ENCODE results near the gene CDK2. TPM values are rescaled to one million over a fixed set of nuclear protein-coding genes. Genes with fewer than 3 reads are reported as not detected.

Gene CDK2
- total RNA-seq, 2 donors from 2014 or later, result 60.8 to 69.8 TPM

DNA sequence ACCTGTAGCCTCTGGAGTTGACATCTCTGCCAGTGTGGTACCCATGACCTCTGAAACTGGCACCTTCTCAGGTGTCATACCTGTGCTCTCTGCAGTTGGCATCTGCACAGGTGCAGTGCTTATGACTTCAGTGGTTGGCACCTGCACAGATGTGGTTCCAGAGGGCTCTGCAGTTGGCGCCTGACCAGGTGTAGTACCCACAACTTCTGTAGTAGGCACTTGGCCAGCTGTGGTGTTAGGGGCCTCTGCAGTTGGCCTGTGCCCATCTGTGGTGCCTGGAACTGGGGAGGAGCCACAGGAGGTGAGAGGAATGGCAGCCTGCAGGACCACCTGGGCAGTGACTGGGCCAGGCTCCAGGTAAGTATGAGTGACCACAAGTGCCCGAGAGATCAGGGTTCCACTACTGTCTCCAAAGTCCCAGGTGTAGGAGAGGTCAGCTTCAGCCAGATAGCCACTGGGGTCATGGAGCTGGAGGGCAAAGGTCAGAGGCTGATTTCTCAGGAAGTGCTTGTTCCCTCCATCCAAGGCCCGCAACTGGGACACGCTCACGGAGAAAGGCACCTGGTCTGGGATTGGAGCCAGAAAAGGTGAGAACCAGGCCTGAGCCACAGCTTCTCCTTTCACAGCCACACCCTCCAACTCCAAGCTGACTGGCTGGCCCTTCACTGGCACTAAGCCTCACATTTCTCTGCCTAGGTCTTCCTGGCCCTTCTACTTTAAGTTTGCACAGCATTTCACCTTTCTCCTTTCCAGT lies 9.3 kb upstream of the CDK2 start:
- Mint-ChIP-seq H3K4me1 (peaks cover 4% of the 10 kb centered on the region), H3K27me3 (ENCODE audit: insufficient read depth) (no peaks in the 10 kb centered on the region), H3K4me3 (no peak overlapping the region), H3K9me3 (no peaks in the 10 kb centered on the region), H3K27ac (no peak overlapping the region), H3K36me3 (ENCODE audit: low read depth) (no peaks in the 10 kb centered on the region)
- no peak overlapping the region for H3K9ac ChIP-seq (ENCODE audit: extremely low read depth, low read length, poor library complexity, severe bottlenecking)
- 86 to 93% methylated on average over 5 of the region's 5 CpGs for WGBS, 2 experiments (ENCODE audit: insufficient coverage in 1 of 2, insufficient read length in 1 of 2)
- DNase-seq, result no peak
- H3K9me3 ChIP-seq (ENCODE audit: control insufficient read depth, low read length), result no peaks in the 10 kb centered on the region
- no peak overlapping the region for H3K27ac ChIP-seq (ENCODE audit: low read depth, low read length)
- TF ChIP-seq, protein P1, sequence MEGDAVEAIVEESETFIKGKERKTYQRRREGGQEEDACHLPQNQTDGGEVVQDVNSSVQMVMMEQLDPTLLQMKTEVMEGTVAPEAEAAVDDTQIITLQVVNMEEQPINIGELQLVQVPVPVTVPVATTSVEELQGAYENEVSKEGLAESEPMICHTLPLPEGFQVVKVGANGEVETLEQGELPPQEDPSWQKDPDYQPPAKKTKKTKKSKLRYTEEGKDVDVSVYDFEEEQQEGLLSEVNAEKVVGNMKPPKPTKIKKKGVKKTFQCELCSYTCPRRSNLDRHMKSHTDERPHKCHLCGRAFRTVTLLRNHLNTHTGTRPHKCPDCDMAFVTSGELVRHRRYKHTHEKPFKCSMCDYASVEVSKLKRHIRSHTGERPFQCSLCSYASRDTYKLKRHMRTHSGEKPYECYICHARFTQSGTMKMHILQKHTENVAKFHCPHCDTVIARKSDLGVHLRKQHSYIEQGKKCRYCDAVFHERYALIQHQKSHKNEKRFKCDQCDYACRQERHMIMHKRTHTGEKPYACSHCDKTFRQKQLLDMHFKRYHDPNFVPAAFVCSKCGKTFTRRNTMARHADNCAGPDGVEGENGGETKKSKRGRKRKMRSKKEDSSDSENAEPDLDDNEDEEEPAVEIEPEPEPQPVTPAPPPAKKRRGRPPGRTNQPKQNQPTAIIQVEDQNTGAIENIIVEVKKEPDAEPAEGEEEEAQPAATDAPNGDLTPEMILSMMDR (conservative IDR thresholded peaks at IDR 0.05), result no peak
- no peak overlapping the region for H3K4me3 ChIP-seq (ENCODE audit: low read length)
- H3K36me3 ChIP-seq (ENCODE audit: control insufficient read depth, insufficient read depth, low read length), result no peaks in the 10 kb centered on the region
- H3K4me1 ChIP-seq (ENCODE audit: control insufficient read depth, insufficient read depth, low read length), result peaks cover 5% of the 10 kb centered on the region
- no peaks in the 10 kb centered on the region for H3K27me3 ChIP-seq (ENCODE audit: control insufficient read depth, insufficient read depth, low read length, poor library complexity, severe bottlenecking)

DNA sequence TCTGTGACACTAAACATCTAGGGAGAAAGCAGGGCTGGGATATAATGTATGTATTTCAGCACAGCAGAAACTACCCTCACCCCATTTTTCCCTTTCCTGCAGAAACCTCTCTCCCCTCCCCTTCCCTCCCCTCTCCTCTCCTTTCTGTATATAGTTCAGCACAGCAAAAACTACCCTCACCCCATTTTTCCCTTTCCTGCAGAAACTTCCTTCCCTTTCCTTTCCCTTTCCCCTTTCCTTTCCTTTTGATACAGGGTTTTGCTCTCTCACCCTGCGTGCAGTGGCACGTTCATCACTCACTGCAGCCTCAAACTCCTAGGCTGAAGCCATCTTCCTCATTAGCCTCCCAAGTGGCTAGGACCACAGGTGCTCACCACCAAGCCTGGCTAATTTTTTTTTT lies 2.9 kb upstream of the CDK2 start:
- Histone ChIP-seq H3K36me3 (ENCODE audit: control insufficient read depth, insufficient read depth, low read length) (peaks cover 4% of the 10 kb centered on the region), H3K4me1 (ENCODE audit: control insufficient read depth, insufficient read depth, low read length) (peaks cover 8% of the 10 kb centered on the region), H3K27me3 (ENCODE audit: control insufficient read depth, insufficient read depth, low read length, poor library complexity, severe bottlenecking) (no peaks in the 10 kb centered on the region), H3K9ac (ENCODE audit: extremely low read depth, low read length, poor library complexity, severe bottlenecking) (no peak overlapping the region), H3K9me3 (ENCODE audit: control insufficient read depth, low read length) (no peaks in the 10 kb centered on the region), H3K27ac (ENCODE audit: low read depth, low read length) (no peak overlapping the region), H3K4me3 (ENCODE audit: low read length) (no peak overlapping the region)
- no peaks in the 10 kb centered on the region for H3K9me3 Mint-ChIP-seq
- TF ChIP-seq, protein P1 (conservative IDR thresholded peaks at IDR 0.05), result no peak
- H3K36me3 Mint-ChIP-seq (ENCODE audit: low read depth), result peaks cover 3% of the 10 kb centered on the region
- H3K4me1 Mint-ChIP-seq, result peaks cover 28% of the 10 kb centered on the region
- no peak overlapping the region for H3K4me3 Mint-ChIP-seq
- H3K27ac Mint-ChIP-seq, result no peak overlapping the region
- DNase-seq, result no peak
- no peaks in the 10 kb centered on the region for H3K27me3 Mint-ChIP-seq (ENCODE audit: insufficient read depth)
- WGBS, 2 experiments (ENCODE audit: insufficient coverage in 1 of 2, insufficient read length in 1 of 2), result 97 to 100% methylated on average over 1 to 2 of the region's 2 CpGs

DNA sequence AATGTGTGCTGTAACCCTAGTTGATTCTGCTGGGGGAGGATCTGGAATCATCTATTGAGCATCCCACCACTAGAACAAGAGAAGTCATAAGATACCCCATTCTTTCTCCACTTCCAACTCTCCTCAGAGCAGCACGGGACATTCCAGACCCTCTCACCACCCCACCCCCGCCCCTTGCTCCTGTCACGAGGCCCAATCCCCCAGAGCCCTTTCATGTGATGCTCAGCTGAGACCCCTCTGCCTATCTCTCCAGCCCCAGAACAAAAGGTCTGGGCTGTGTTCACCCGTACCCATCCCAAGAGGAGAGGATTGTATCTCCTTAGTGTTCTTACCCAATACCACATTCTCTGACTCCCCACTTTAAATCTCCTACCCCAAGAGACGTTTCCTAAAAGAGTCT lies 1.4 kb upstream of the CDK2 start:
- Mint-ChIP-seq H3K4me1 (peaks cover 29% of the 10 kb centered on the region), H3K27me3 (ENCODE audit: insufficient read depth) (no peaks in the 10 kb centered on the region), H3K36me3 (ENCODE audit: low read depth) (peaks cover 10% of the 10 kb centered on the region), H3K27ac (peak overlapping the region; percentile 95), H3K4me3 (peak overlapping the region; percentile 98), H3K9me3 (no peaks in the 10 kb centered on the region)
- Histone ChIP-seq H3K27me3 (ENCODE audit: control insufficient read depth, insufficient read depth, low read length, poor library complexity, severe bottlenecking) (no peaks in the 10 kb centered on the region), H3K9me3 (ENCODE audit: control insufficient read depth, low read length) (no peaks in the 10 kb centered on the region), H3K4me1 (ENCODE audit: control insufficient read depth, insufficient read depth, low read length) (peaks cover 10% of the 10 kb centered on the region), H3K27ac (ENCODE audit: low read depth, low read length) (peak overlapping the region; percentile 79), H3K36me3 (ENCODE audit: control insufficient read depth, insufficient read depth, low read length) (peaks cover 17% of the 10 kb centered on the region), H3K9ac (ENCODE audit: extremely low read depth, low read length, poor library complexity, severe bottlenecking) (no peak overlapping the region), H3K4me3 (ENCODE audit: low read length) (peak overlapping the region; percentile 93)
- 56 to 67% methylated on average over 1 to 5 of the region's 5 CpGs for WGBS, 2 experiments (ENCODE audit: insufficient coverage in 1 of 2, insufficient read length in 1 of 2)
- TF ChIP-seq, protein P1 (conservative IDR thresholded peaks at IDR 0.05), result no peak
- DNase-seq, result peak; percentile 61

Measured in endodermal cell (in vitro differentiated cells).